GM12878 (cell line): ENCODE data around the gene MND1. TPM values are rescaled to one million over a fixed set of nuclear protein-coding genes. Genes with fewer than 3 reads are reported as not detected.

Source experiments
- ATAC-seq: fragments of 200-7000 bp; cut with Tn5 transposase; 3 replicates; pipeline ENCODE4 v1.9.1; 2020; ENCODE audit warnings: mild to moderate bottlenecking, moderate library complexity
- BruUV-seq: library from RNA; stranded (reverse); fragments of 400-500 nt; replicated peaks from 2 replicates; lab custom pipeline; 2021; lab: Mats Ljungman, UMichigan
- CTCF ChIA-PET: fragments of 300-600 bp; sonication (Branson Sonifier 250); formaldehyde crosslinking; extraction: SDS; loops from one replicate; lab custom pipeline; 2021; ENCODE audit warnings: inconsistent platforms; lab: Yijun Ruan, JAX
- POLR2A ChIA-PET: fragments of 350-600 bp; formaldehyde crosslinking; extraction: SDS; loops from one replicate; lab custom pipeline; 2021; ENCODE audit warnings: inconsistent platforms; lab: Charles Lee
- RAD21 ChIA-PET: fragments of 300-600 bp; sonication (Branson Sonifier 250); formaldehyde crosslinking; loops from one replicate; lab custom pipeline; 2023; ENCODE audit warnings: antibody characterized with exemption; ENCODE audit not compliant: unreplicated experiment; lab: Charles Lee
- SMC1A ChIA-PET: fragments of 300-600 bp; sonication (Branson Sonifier 250); formaldehyde crosslinking; loops from one replicate; lab custom pipeline; 2023; ENCODE audit not compliant: unreplicated experiment, uncharacterized antibody; lab: Charles Lee
- DNase-seq: peaks from one replicate; pipeline ENCODE4 v3.0.0-alpha.2; 2011; ENCODE audit warnings: low read depth, low spot score
- FAIRE-seq: peaks from 3 replicates; lab custom pipeline; 2011; peaks lifted over from hg19 to GRCh38; lab: Jason Lieb, UNC
- H2AFZ ChIP-seq: 2 replicates; pipeline ENCODE4 v1.6.0; 2011; ENCODE audit warnings: low read depth, low read length, control low read depth; ENCODE audit not compliant: control insufficient read depth
- H3K27ac ChIP-seq: 2 replicates; pipeline ENCODE4 v1.5.1; 2011; ENCODE audit warnings: control low read depth; ENCODE audit not compliant: control insufficient read depth, insufficient read depth
- H3K27me3 ChIP-seq, 2 experiments: replicated peaks in 1 of 2; 2 replicates each; pipeline versions ENCODE4 v1.6.0 to v1.6.1; 2011; ENCODE audit warnings: low read length in 1 of 2; ENCODE audit not compliant: control insufficient read depth in 2 of 2, insufficient read depth in 2 of 2
- H3K36me3 ChIP-seq, 2 experiments: 2 replicates each; pipeline ENCODE4 v1.5.1; 2011; ENCODE audit warnings: low read length in 1 of 2; ENCODE audit not compliant: control insufficient read depth in 2 of 2, insufficient read depth in 2 of 2
- H3K4me1 ChIP-seq: 2 replicates; pipeline ENCODE4 v1.6.1; 2011; ENCODE audit warnings: mild to moderate bottlenecking, low read length, moderate library complexity, mixed read lengths; ENCODE audit not compliant: control insufficient read depth, insufficient read depth
- H3K4me2 ChIP-seq: 2 replicates; pipeline ENCODE4 v1.6.0; 2011; ENCODE audit warnings: control low read depth; ENCODE audit not compliant: control insufficient read depth, insufficient read depth
- H3K4me3 ChIP-seq: fragments of 200-600 bp; sonication (generic); 2 replicates; pipeline ENCODE4 v1.5.1; 2016
- H3K79me2 ChIP-seq: 2 replicates; pipeline ENCODE4 v1.6.0; 2011; ENCODE audit warnings: low read length; ENCODE audit not compliant: control insufficient read depth, insufficient read depth
- H3K9ac ChIP-seq: 2 replicates; pipeline ENCODE4 v1.8.0; 2011; ENCODE audit warnings: low read length, control low read depth, mixed read lengths; ENCODE audit not compliant: control insufficient read depth, insufficient read depth
- H3K9me3 ChIP-seq: replicated peaks from 3 replicates; pipeline ENCODE4 v1.5.1; 2011; ENCODE audit warnings: mild to moderate bottlenecking, low read length; ENCODE audit not compliant: control insufficient read depth, insufficient read depth
- H4K20me1 ChIP-seq: 2 replicates; pipeline ENCODE4 v1.6.0; 2011; ENCODE audit not compliant: control insufficient read depth, insufficient read depth
- BCL11A ChIP-seq: IDR thresholded peaks from 2 replicates; pipeline ENCODE4 v1.6.1; 2011; ENCODE audit warnings: low read depth, low read length
- CBFB ChIP-seq: IDR thresholded peaks from 2 replicates; pipeline ENCODE4 v1.6.1; 2016; ENCODE audit warnings: antibody characterized with exemption, low read depth
- CHD2 ChIP-seq: IDR thresholded peaks from 2 replicates; pipeline ENCODE4 v1.6.1; 2011; ENCODE audit warnings: low read depth, low read length, improper control_type of control experiment, borderline replicate concordance
- GATAD2B ChIP-seq: fragments of 450-650 bp; conservative IDR thresholded peaks from 2 replicates; pipeline ENCODE4 v1.6.1; 2017; ENCODE audit warnings: low read depth, mild to moderate bottlenecking, moderate library complexity
- HDAC2 ChIP-seq: fragments of 200-600 bp; sonication (generic); IDR thresholded peaks from 2 replicates; pipeline ENCODE4 v1.6.1; 2017
- KLF5 ChIP-seq: fragments of 450-650 bp; IDR thresholded peaks from 2 replicates; pipeline ENCODE4 v1.6.1; 2014; ENCODE audit warnings: mild to moderate bottlenecking; ENCODE audit not compliant: partially characterized antibody
- MAX ChIP-seq: IDR thresholded peaks from 2 replicates; pipeline ENCODE4 v1.6.1; 2012; ENCODE audit warnings: low read depth, low read length, improper control_type of control experiment
- MLLT1 ChIP-seq: fragments of 450-650 bp; IDR thresholded peaks from 2 replicates; pipeline ENCODE4 v1.6.1; 2016; ENCODE audit warnings: mild to moderate bottlenecking
- POLR2A ChIP-seq: IDR thresholded peaks from 2 replicates; pipeline ENCODE4 v1.6.1; 2011; ENCODE audit warnings: low read depth, mild to moderate bottlenecking, low read length
- PRDM15 ChIP-seq: fragments of 450-650 bp; formaldehyde crosslinking; IDR thresholded peaks from 2 replicates; pipeline ENCODE4 v1.4.0; 2020; ENCODE audit warnings: mild to moderate bottlenecking, moderate library complexity
- RAD51 ChIP-seq: fragments of 450-650 bp; IDR thresholded peaks from 2 replicates; pipeline ENCODE4 v1.6.1; 2016; ENCODE audit warnings: moderate library complexity, mild to moderate bottlenecking, inconsistent platforms
- TCF7 ChIP-seq: IDR thresholded peaks from 2 replicates; pipeline ENCODE4 v1.6.1; 2014; ENCODE audit warnings: antibody characterized with exemption, borderline replicate concordance
- USF2 ChIP-seq: IDR thresholded peaks from 2 replicates; pipeline ENCODE4 v1.6.1; 2011; ENCODE audit warnings: low read depth, low read length, improper control_type of control experiment, borderline replicate concordance
- ZSCAN29 ChIP-seq: fragments of 450-650 bp; IDR thresholded peaks from 2 replicates; pipeline ENCODE4 v1.6.1; 2017; ENCODE audit warnings: mild to moderate bottlenecking, moderate library complexity
- WGBS: methylation state at CpG from one replicate; pipeline ENCODE4 v1.1.6; 2016; ENCODE audit warnings: low lambda C conversion rate; ENCODE audit not compliant: insufficient replicate concordance, insufficient coverage; ENCODE audit errors: missing lambda C conversion rate; 5-methylcytosine and 5-hydroxymethylcytosine counted together
- in situ Hi-C: fragments of 300-500 bp; cut with MboI; formaldehyde crosslinking; loops from 9 replicates; pipeline ENCODE4 v1.14.3; 2018; ENCODE audit warnings: mixed read lengths
- intact Hi-C: fragments of 100-400 bp; cut with micrococcal nuclease; formaldehyde crosslinking; loops from one replicate; pipeline ENCODE4 v1.14.2; 2022; ENCODE audit not compliant: unreplicated experiment
- polyA plus RNA-seq, 11 experiments: library from polyadenylated mRNA; depleted of rRNA in 4 of 11; unstranded in 6 of 11; stranded (reverse) in 5 of 11; fragments of >200 nt; fragmentation: Nextera tagmentation in 4 of 11; fragmentation: Illumina TruSeq in 1 of 11; extraction: Ambion mirVana in 4 of 11; extraction: Trizol in 1 of 11; gene quantifications; 1 replicate in 1 of 11; 2 replicates in 10 of 11; pipeline versions ENCODE4 v1.2.1 to v1.2.3, GENCODE V29; 2011 to 2016; ENCODE audit warnings: inconsistent platforms in 2 of 11, missing spikeins in 2 of 11, low read depth in 1 of 11
- total RNA-seq, 4 experiments: library from RNA; depleted of rRNA in 3 of 4; stranded (reverse); fragments of >200 nt in 3 of 4; fragmentation: Illumina TruSeq in 1 of 4; extraction: Trizol in 1 of 4; gene quantifications; 2 replicates each; pipeline versions ENCODE4 v1.2.1 to v1.2.3, GENCODE V29; 2013 to 2021
- TF ChIP-seq, protein P1 (sequence below): fragments of 450-650 bp; IDR thresholded peaks from 2 replicates; pipeline ENCODE4 v1.6.1; 2017; ENCODE audit warnings: mild to moderate bottlenecking, moderate library complexity

Gene MND1
- total and polyA plus RNA-seq, 10 of the 15 experiments (the other 5 are each of a cell fraction or from before 2014, with no cell fraction given) = 17.7 to 58.1 (median 47.3) TPM

DNA sequence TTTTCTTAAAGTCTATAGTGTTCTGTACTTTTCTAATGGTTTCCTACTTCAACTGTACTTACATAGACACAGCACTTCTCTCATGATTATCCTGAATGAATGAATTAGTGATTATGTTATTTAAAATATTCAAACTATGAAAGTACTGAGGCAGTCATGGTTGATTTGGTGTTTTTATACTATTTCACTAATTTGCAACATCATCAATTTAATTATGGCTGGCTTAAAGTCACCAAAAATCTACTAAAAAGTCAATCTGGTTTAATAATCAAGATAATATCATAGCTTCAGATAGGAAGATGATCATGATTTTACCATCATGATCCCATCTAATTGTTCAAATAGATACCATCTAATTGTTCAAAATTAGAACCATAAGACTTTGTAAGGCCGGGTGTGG, 104.8 kb downstream of the MND1 start (continued):
- TF ChIP-seq KLF5 (no peak), CBFB (no peak), RAD51 (no peak)

- POLR2A ChIA-PET = no interaction called here
- H4K20me1 ChIP-seq = no peaks in the 10 kb centered on the region
- RAD21 ChIA-PET = no interaction called here
- H2AFZ ChIP-seq = peak overlapping the region; percentile 81
- no peaks in the 10 kb centered on the region for H3K9me3 ChIP-seq
- no peak overlapping the region for H3K9ac ChIP-seq
- peak overlapping the region; percentile 66 for H3K4me2 ChIP-seq
- WGBS = 39% methylated on average over 5 of the region's 5 CpGs
- H3K27me3 ChIP-seq = no peaks in the 10 kb centered on the region
- in situ Hi-C loops (no loop called here), intact Hi-C loops (no loop called here)
- ATAC-seq (peak; percentile 74), FAIRE-seq (no peak), DNase-seq (no peak)
- peak overlapping the region; percentile 18; the same call in 1 of the 2 replicates for H3K27ac ChIP-seq
- CTCF ChIA-PET = no interaction called here
- SMC1A ChIA-PET = no interaction called here
- no peak overlapping the region for H3K4me3 ChIP-seq
- H3K4me1 ChIP-seq = peaks cover 9% of the 10 kb centered on the region
- H3K36me3 ChIP-seq = no peaks in the 10 kb centered on the region
- H3K79me2 ChIP-seq = no peaks in the 10 kb centered on the region
- no TSS peak for BruUV-seq
- no peak for TF ChIP-seq BCL11A
- TF ChIP-seq MAX = no peak
- no peak for TF ChIP-seq MLLT1
- TF ChIP-seq, protein P1, sequence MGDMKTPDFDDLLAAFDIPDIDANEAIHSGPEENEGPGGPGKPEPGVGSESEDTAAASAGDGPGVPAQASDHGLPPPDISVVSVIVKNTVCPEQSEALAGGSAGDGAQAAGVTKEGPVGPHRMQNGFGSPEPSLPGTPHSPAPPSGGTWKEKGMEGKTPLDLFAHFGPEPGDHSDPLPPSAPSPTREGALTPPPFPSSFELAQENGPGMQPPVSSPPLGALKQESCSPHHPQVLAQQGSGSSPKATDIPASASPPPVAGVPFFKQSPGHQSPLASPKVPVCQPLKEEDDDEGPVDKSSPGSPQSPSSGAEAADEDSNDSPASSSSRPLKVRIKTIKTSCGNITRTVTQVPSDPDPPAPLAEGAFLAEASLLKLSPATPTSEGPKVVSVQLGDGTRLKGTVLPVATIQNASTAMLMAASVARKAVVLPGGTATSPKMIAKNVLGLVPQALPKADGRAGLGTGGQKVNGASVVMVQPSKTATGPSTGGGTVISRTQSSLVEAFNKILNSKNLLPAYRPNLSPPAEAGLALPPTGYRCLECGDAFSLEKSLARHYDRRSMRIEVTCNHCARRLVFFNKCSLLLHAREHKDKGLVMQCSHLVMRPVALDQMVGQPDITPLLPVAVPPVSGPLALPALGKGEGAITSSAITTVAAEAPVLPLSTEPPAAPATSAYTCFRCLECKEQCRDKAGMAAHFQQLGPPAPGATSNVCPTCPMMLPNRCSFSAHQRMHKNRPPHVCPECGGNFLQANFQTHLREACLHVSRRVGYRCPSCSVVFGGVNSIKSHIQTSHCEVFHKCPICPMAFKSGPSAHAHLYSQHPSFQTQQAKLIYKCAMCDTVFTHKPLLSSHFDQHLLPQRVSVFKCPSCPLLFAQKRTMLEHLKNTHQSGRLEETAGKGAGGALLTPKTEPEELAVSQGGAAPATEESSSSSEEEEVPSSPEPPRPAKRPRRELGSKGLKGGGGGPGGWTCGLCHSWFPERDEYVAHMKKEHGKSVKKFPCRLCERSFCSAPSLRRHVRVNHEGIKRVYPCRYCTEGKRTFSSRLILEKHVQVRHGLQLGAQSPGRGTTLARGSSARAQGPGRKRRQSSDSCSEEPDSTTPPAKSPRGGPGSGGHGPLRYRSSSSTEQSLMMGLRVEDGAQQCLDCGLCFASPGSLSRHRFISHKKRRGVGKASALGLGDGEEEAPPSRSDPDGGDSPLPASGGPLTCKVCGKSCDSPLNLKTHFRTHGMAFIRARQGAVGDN = no peak
- no peak for TF ChIP-seq POLR2A
- TF ChIP-seq CHD2 = no peak
- no peak for TF ChIP-seq TCF7
- TF ChIP-seq HDAC2 = no peak
- no peak for TF ChIP-seq ZSCAN29
- TF ChIP-seq USF2 = no peak
- TF ChIP-seq GATAD2B = no peak
- TF ChIP-seq PRDM15 (CRISPR knock-in tag) = no peak
Observed at GRCh38 chr4:153450544-153450917, 106.0 kb downstream of the MND1 start.
